WI38 (cell line): ENCODE results near the gene MYCBPAP.

Experiments used
- H3K4me3 ChIP-seq: 2 replicates; pipeline ENCODE4 v1.5.1; 2011; ENCODE audit warnings: low read depth, mild to moderate bottlenecking, control low read depth, low read length
- CTCF ChIP-seq: IDR thresholded peaks from 2 replicates; pipeline ENCODE4 v1.5.1; 2012; ENCODE audit warnings: low read depth, mild to moderate bottlenecking, control low read depth, low read length

MYCBPAP gene

GRCh38 chr17:50520483-50520882 lies 12.2 kb downstream of the MYCBPAP start:
- no peak overlapping the region for H3K4me3 ChIP-seq
- TF ChIP-seq CTCF = no peak

- TF ChIP-seq CTCF = no peak
- H3K4me3 ChIP-seq = no peak overlapping the region
Observed at GRCh38 chr17:50521514-50521913, 13.3 kb downstream of the MYCBPAP start.

- no peak for TF ChIP-seq CTCF
- H3K4me3 ChIP-seq = no peak overlapping the region
Observed at GRCh38 chr17:50522766-50523165, 14.5 kb downstream of the MYCBPAP start.

- no peak for TF ChIP-seq CTCF
- no peak overlapping the region for H3K4me3 ChIP-seq
Observed at GRCh38 chr17:50523208-50523607, 15.0 kb downstream of the MYCBPAP start.

GRCh38 chr17:50524838-50525237 lies 16.6 kb downstream of the MYCBPAP start:
- TF ChIP-seq CTCF = no peak
- H3K4me3 ChIP-seq = no peak overlapping the region

GRCh38 chr17:50527155-50527762 lies 19.0 kb downstream of the MYCBPAP start:
- no peak overlapping the region for H3K4me3 ChIP-seq
- TF ChIP-seq CTCF = no peak

GRCh38 chr17:50527949-50528474 lies 19.8 kb downstream of the MYCBPAP start:
- no peak overlapping the region for H3K4me3 ChIP-seq
- no peak for TF ChIP-seq CTCF
